Right ventricle myocardium inferior (tissue), 1 donor: ENCODE measurements around the gene ERF. TPM values are rescaled to one million over a fixed set of nuclear protein-coding genes. Genes with fewer than 3 reads are reported as not detected.

ENCODE experiments used
- ATAC-seq: fragments of 200-7000 bp; cut with Tn5 transposase; one replicate; pipeline ENCODE4 v1.9.1; 2020; ENCODE audit warnings: mild to moderate bottlenecking, moderate library complexity
- DNase-seq: peaks from one replicate; pipeline ENCODE4 v3.0.0; 2021; ENCODE audit errors: missing footprints
- intact Hi-C: fragments of 100-400 bp; cut with DNase I; formaldehyde crosslinking; loops from one replicate; pipeline ENCODE4 v1.11.0; 2022
- total RNA-seq: library from RNA; stranded (reverse); fragmentation: NEBNext Ultra II Directional; extraction: Animal tissue kit (Norgen Biotek cat#: 25700); gene quantifications from one replicate; pipeline ENCODE4 v1.2.1, GENCODE V29; 2021
- donor health status: DM: no; HTN: yes; CAD: no; lungs with severe emphysema.

ERF gene
- total RNA-seq, 1 donor from 2014 or later: 44.4 TPM

DNA sequence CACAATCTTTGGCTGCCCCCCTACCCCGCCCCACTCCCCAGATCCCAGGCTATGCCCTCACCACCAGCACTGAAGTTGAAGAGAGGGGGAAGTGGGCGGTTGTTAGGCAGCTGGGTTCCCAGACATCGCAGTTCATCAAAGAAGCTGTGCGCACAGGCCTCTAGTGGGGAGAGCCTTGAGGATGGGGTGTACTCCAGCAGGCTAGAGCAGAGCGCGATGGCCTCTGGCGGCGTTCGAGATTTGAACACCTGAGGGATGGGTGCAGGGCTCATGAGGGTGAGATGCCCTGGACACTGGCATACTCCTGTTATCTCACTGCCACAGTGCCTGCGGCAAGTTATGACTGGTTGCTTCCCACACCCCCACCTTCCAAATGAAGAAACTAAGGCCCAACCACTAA is 22.5 kb downstream of the ERF start:
- ATAC-seq: no peak
- no peak for DNase-seq
- intact Hi-C loops: no loop called here

DNA sequence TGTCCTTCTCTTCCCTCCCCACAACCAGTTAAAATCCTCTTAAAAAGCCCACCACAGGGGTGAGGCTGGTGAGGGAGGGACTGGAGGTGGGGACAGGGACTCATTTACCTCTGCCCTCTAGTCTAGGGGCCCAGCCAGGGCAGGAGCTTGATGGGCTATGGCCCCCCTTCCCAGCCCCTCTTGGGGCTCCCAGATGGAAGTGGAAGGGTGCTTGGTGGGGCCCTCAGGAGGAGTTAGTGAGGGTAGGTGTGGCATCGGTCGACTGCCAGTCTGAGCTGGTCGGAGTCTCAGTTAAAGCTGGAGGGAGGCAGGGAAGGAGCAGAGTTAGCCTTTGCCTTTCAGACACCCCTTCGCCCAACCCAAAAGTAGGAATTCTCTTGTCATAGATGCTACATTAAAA is 24.4 kb downstream of the ERF start:
- ATAC-seq (no peak), DNase-seq (no peak)
- intact Hi-C loops: no loop called here

DNA sequence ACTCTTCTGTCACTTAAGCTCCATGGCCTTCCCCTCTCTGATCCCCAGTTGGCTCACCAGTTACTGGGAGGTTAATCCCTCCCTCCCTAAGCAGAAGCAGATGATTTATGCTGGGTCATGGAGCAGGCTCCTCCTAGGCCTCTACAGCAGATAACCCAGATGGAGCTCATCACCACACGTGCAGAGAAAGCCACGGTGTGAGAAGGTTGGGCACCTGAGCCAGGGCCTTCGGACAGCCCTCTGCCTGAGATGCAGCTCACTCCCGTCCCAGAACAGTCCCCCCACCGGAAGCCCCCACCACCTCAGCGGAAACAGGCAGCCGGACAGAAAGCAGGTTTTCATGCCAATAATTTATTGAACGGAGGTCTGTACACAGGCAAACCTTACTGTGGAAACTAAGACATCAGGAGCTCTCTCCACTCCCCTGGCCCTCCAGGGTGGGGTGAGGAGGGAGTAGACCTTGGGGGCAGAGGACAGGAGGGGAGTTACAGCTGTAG is 25.0 kb downstream of the ERF start:
- no peak for DNase-seq
- intact Hi-C loops: no loop called here
- ATAC-seq: no peak

DNA sequence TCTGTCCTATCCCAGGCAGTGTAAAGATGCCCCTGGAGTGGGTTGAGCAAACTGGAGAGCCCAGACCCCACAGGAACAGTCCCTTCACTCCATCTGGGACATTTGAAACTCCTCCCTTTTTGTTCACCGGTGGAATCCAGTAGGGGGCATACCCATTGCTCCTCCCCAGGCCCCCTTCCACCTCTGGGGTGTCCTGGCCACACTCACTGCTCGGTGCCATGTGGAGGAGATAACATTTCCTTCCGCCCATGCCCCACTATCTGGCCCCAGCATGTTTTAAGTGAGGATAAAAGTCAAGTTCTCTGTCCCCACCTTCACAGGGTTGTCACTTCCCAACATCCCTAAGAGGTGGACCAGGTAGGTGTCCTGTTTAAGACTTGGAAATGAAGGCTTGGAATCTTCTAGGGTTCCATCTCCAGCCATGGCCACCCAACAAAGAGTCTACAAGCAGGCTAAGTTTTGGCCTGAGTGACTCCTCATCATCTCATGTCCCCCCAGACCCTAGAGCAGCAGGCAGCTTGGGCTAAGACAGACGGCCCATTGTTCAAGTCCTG is 25.6 kb downstream of the ERF start:
- no peak for ATAC-seq
- no peak for DNase-seq

GRCh38 chr19:42228641-42229040 is 26.3 kb downstream of the ERF start:
- intact Hi-C loops: no loop called here
- ATAC-seq (no peak), DNase-seq (no peak)

More for the DNA sequence above, 25.6 kb downstream of the ERF start:
- intact Hi-C loops: no loop called here

GRCh38 chr19:42226886-42227285 is 28.0 kb downstream of the ERF start:
- intact Hi-C loops: no loop called here
- no peak for DNase-seq
- ATAC-seq: no peak

- intact Hi-C loops: no loop called here
- no peak for ATAC-seq
- no peak for DNase-seq
Observed at GRCh38 chr19:42225718-42226292, 29.1 kb downstream of the ERF start.

DNA sequence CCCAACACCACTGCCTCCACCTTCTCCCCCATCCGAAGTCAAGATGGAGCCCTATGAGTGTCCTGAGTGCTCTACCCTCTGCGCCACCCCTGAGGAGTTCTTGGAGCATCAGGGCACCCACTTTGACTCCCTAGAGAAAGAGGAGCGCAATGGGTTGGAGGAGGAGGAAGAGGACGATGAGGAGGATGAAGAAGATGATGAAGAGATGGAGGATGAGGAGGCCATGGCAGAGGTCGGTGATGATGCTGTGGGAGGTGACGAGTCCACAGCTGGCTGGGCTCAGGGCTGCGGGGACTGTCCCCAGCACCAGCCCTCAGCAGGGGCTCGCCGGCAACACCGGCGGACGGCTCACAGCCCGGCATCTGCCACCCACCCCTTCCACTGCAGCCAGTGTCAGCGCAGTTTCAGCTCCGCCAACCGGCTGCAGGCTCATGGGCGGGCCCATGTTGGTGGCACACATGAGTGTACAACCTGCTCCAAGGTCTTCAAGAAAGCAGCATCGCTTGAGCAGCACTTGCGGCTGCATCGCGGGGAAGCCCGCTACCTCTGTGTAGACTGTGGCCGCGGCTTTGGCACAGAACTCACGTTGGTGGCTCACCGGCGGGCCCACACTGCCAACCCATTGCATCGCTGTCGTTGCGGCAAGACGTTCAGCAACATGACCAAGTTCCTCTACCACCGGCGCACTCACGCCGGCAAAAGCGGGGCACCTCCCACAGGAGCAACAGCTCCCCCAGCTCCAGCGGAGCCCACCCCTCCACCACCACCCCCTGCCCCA is 29.8 kb downstream of the ERF start:
- intact Hi-C loops: no loop called here
- peak; percentile 23 for DNase-seq
- no peak for ATAC-seq

- intact Hi-C loops: loop anchor here (1.0 kb wide), 1 partner anchor 22 kb away; the partner anchor contains the start of gene GSK3A
- no peak for DNase-seq
- ATAC-seq: no peak
Observed at GRCh38 chr19:42220751-42221097, 34.2 kb downstream of the ERF start.

GRCh38 chr19:42219812-42220750 is 34.8 kb downstream of the ERF start, which contains the start of gene ZNF526:
Gene ZNF526 (plus strand): TSS chr19:42220312. CDS start chr19:42224404, 4,092 bp downstream.
- DNase-seq (peak; percentile 98), ATAC-seq (peak; percentile 94)
- intact Hi-C loops: loop anchor here (1.0 kb wide), 1 partner anchor 22 kb away; the partner anchor contains the start of gene GSK3A

GRCh38 chr19:42217520-42218437 is 37.1 kb downstream of the ERF start, which contains the start of gene DEDD2:
Gene DEDD2 (minus strand): TSS chr19:42217677. CDS start chr19:42217007, 670 bp downstream.
- intact Hi-C loops: no loop called here
- ATAC-seq (peak; percentile 88), DNase-seq (peak; percentile 98)

DNA sequence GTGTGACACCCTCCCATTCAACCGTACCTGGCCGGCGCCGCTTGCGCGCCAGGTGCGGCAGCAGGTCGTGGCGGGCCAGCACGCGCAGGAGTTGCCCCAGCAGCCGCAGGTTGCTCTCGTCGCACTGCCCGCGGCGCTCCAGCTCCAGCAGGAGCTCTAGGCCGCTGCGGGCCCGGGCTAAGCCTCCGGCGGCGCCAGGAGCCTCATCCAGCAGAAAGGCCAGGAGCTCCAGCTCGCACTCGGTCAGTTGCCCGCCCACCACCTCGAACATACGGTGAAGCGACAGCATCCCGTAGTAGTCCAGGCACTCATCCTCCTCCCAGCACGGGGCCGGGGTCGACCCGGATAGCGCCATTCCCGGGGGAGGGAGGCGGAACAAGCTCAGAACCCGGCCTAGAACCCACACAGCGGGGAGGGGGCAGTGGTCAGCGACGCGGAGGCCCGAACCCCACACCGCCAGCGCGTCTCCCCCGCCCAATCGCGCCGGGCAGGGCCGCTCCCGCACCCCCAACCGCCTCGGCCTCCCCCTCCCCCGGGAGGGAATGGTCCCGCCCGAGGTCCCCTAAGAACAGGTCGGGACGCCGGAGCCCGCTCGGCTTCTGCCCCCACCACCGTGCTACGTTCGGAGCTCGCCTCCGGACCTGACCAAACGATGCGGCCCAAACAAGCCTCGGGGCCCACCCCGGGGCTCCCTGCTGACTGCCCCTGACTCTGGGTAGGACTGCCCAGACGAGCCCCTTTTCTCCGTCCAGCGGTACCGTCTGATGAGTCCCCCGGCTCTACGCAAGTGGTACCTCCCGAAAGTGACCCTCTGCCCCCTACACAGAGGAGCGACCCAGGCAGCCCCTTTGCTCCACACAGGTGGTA is 38.0 kb downstream of the ERF start:
- intact Hi-C loops: no loop called here
- DNase-seq: no peak

DNA sequence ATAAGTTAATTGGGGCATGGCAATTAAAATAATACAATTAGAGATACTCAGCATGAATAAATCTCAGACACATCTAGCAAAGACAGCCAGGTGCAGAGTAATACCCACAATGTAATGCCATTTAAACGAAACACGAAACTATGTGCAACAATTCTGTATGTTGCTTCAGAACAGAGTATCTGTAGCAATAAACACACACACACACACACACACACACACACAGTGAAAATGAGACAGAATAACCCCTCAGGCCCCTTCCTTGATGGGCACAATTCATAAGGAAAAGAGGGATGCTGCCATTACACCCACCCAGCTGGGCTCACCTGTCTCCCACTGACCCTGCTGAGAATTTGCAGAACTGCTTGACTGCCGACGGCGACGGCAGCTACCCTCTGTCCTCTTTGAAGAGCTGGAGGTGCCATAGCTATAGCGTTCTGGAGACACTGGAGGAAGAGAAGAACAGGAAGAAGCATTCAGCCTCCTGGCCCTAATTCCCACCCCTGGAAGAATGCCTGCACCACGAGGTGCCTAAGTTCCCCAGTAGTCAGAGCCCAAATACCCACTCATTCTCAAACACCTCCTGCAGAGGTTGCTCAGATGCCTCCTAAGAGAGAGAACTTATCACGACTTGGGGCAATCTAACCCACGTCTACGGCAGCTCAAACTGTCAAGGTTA is 40.0 kb downstream of the ERF start:
- intact Hi-C loops: no loop called here
- no peak for ATAC-seq
- DNase-seq: no peak

More for the DNA sequence above, 38.0 kb downstream of the ERF start:
- ATAC-seq: peak; percentile 8

DNA sequence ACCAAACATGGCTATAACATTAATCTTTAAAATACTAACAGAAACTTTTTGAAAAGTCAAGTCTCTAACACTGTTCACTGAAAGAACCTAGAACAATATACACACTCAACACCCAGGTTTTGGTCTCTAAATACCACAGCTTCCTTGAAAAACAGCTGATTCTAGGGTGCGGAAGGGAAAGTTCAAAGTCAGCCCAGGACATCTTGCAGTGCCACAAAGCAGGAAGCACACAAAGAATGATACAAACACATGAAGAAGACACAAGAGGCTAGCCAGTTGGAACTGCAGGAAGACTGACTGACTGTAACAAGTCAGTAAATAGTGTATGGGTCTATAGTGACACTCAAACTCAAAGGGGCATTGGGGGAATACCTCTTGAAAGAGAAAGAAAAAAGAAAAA is 42.0 kb downstream of the ERF start:
- intact Hi-C loops: no loop called here
- ATAC-seq (no peak), DNase-seq (no peak)

GRCh38 chr19:42208612-42209011 is 46.3 kb downstream of the ERF start:
- no peak for DNase-seq
- intact Hi-C loops: no loop called here
- peak; percentile 36 for ATAC-seq

- DNase-seq: no peak
- ATAC-seq: no peak
- intact Hi-C loops: no loop called here
Observed at GRCh38 chr19:42207767-42208271, 47.1 kb downstream of the ERF start.
